ENCODE measurements around the gene KDM4D.

GRCh38 chr11:95016139-95016538 lies 42.6 kb downstream of the KDM4D start:
- no peak for TF ChIP-seq CTCF (IDR thresholded peaks at IDR 0.05)
- no peak for TF ChIP-seq POLR2A (IDR thresholded peaks at IDR 0.05)
